K562 (cell line): Measurements from ENCODE around the gene LDLR. TPM values are rescaled to one million over a fixed set of nuclear protein-coding genes. Genes with fewer than 3 reads are reported as not detected.

ENCODE experiments used
- ATF2 ChIP-seq: sonication (generic); formaldehyde crosslinking; IDR thresholded peaks from 2 replicates; pipeline ENCODE4 v1.8.1; 2022; ENCODE audit warnings: missing genetic modification reagents
- CBFA2T2 ChIP-seq: fragments of 450-650 bp; conservative IDR thresholded peaks from 2 replicates; pipeline ENCODE4 v1.6.1; 2017; ENCODE audit warnings: mild to moderate bottlenecking
- CCNT2 ChIP-seq: IDR thresholded peaks from 2 replicates; pipeline ENCODE4 v1.6.1; 2011; ENCODE audit warnings: borderline replicate concordance, low read depth, mild to moderate bottlenecking, moderate library complexity, mixed read lengths, low read length; ENCODE audit not compliant: insufficient read length; ENCODE audit errors: extremely low read depth
- CHD2 ChIP-seq: IDR thresholded peaks from 2 replicates; pipeline ENCODE4 v1.6.1; 2011; ENCODE audit warnings: low read depth, low read length
- ETS2 ChIP-seq: IDR thresholded peaks from 2 replicates; pipeline ENCODE4 v1.6.1; 2016; ENCODE audit warnings: borderline replicate concordance, missing genetic modification characterization, mild to moderate bottlenecking, moderate library complexity, missing compliant biosample characterization; ENCODE audit not compliant: poor library complexity, severe bottlenecking
- HNRNPK ChIP-seq: fragments of 200-400 bp; formaldehyde crosslinking; IDR thresholded peaks from one replicate; pipeline ENCODE4 v1.6.1; 2018; ENCODE audit warnings: mild to moderate bottlenecking, low read depth, low read length; ENCODE audit not compliant: poor library complexity, severe bottlenecking
- HOMEZ ChIP-seq: fragments of 250-450 bp; sonication (Bioruptor Pico); IDR thresholded peaks from 2 replicates; pipeline ENCODE4 v1.4.0; 2020; ENCODE audit warnings: mild to moderate bottlenecking, moderate library complexity
- JUN ChIP-seq, 2 experiments: sonication (generic) in 1 of 2; formaldehyde crosslinking in 1 of 2; IDR thresholded peaks; 2 replicates each; pipeline versions ENCODE4 v1.6.1 to v1.8.0; 2012 to 2022; ENCODE audit warnings: borderline replicate concordance in 2 of 2, mild to moderate bottlenecking in 2 of 2, improper control_type of control experiment in 1 of 2, low read depth in 1 of 2, low read length in 1 of 2, missing genetic modification reagents in 1 of 2
- LEF1 ChIP-seq: fragments of 450-650 bp; IDR thresholded peaks from 2 replicates; pipeline ENCODE4 v1.6.1; 2016; ENCODE audit warnings: mild to moderate bottlenecking
- MTA1 ChIP-seq: fragments of 450-650 bp; IDR thresholded peaks from 2 replicates; pipeline ENCODE4 v1.6.1; 2017; ENCODE audit warnings: borderline replicate concordance
- MYBL2 ChIP-seq, 2 experiments: fragments of 450-650 bp in 1 of 2; sonication (generic) in 1 of 2; formaldehyde crosslinking in 1 of 2; IDR thresholded peaks; 2 replicates each; pipeline versions ENCODE4 v1.6.1 to v1.8.1; 2017 to 2022; ENCODE audit warnings: borderline replicate concordance in 1 of 2, inconsistent platforms in 1 of 2, low read depth in 1 of 2, mild to moderate bottlenecking in 1 of 2, missing genetic modification reagents in 1 of 2, moderate library complexity in 1 of 2
- OTX1 ChIP-seq: fragments of 450-650 bp; formaldehyde crosslinking; IDR thresholded peaks from 2 replicates; pipeline ENCODE4 v1.4.0; 2022; ENCODE audit warnings: mild to moderate bottlenecking
- SAFB2 ChIP-seq: fragments of 200-400 bp; formaldehyde crosslinking; IDR thresholded peaks from 2 replicates; pipeline ENCODE4 v1.6.1; 2018; ENCODE audit warnings: borderline replicate concordance, low read length, low read depth, moderate library complexity; ENCODE audit not compliant: severe bottlenecking
- SIN3B ChIP-seq: fragments of 450-650 bp; IDR thresholded peaks from 2 replicates; pipeline ENCODE4 v1.6.1; 2017; ENCODE audit warnings: low read depth, mild to moderate bottlenecking, moderate library complexity
- SMAD4 ChIP-seq: fragments of 250-450 bp; sonication (Bioruptor Pico); conservative IDR thresholded peaks from 2 replicates; pipeline ENCODE4 v1.8.0; 2021; ENCODE audit warnings: inconsistent platforms, mild to moderate bottlenecking, moderate library complexity
- SMARCB1 ChIP-seq: IDR thresholded peaks from 2 replicates; pipeline ENCODE4 v1.6.1; 2011; ENCODE audit warnings: improper control_type of control experiment, low read depth; ENCODE audit not compliant: insufficient read length
- ZFPM2 ChIP-seq: fragments of 250-450 bp; sonication (Bioruptor Pico); IDR thresholded peaks from 2 replicates; pipeline ENCODE4 v1.5.1; 2022; ENCODE audit warnings: mild to moderate bottlenecking
- ZNF511 ChIP-seq: sonication (generic); formaldehyde crosslinking; IDR thresholded peaks from 2 replicates; pipeline ENCODE4 v1.8.0; 2022; ENCODE audit warnings: mild to moderate bottlenecking, missing genetic modification reagents
- ZNF639 ChIP-seq, 2 experiments: fragments of 200-800 bp in 1 of 2; sonication (Bioruptor generic) in 1 of 2; sonication (generic) in 1 of 2; formaldehyde crosslinking in 1 of 2; IDR thresholded peaks in 1 of 2; conservative IDR thresholded peaks in 1 of 2; 2 replicates each; pipeline versions ENCODE4 v1.5.0 to v1.6.1; 2016 to 2020; ENCODE audit warnings: missing compliant biosample characterization in 1 of 2, missing genetic modification characterization in 1 of 2, missing genetic modification reagents in 1 of 2
- ZNF79 ChIP-seq: fragments of 250-450 bp; sonication (Bioruptor Pico); IDR thresholded peaks from 2 replicates; pipeline ENCODE4 v1.4.0; 2020; ENCODE audit warnings: low read depth, mild to moderate bottlenecking, moderate library complexity
- polyA plus RNA-seq, 8 experiments: library from polyadenylated mRNA; depleted of rRNA in 4 of 8; stranded (reverse) in 5 of 8; unstranded in 3 of 8; fragments of >200 nt; fragmentation: Nextera tagmentation in 2 of 8; fragmentation: Illumina TruSeq in 1 of 8; extraction: Ambion mirVana in 2 of 8; extraction: Trizol in 1 of 8; gene quantifications; 2 replicates each; pipeline versions ENCODE4 v1.2.1 to v1.2.3, GENCODE V29; 2011 to 2014; ENCODE audit warnings: inconsistent platforms in 1 of 8, missing spikeins in 1 of 8
- total RNA-seq, 7 experiments: library from RNA; depleted of rRNA in 6 of 7; stranded (reverse); fragments of >200 nt in 6 of 7; fragmentation: Illumina TruSeq in 2 of 7; extraction: Trizol in 2 of 7; gene quantifications; 2 replicates each; pipeline versions ENCODE4 v1.2.1 to v1.2.3, GENCODE V29; 2011 to 2021; ENCODE audit warnings: low replicate concordance in 1 of 7

LDLR gene
- total and polyA plus RNA-seq, 9 of the 15 experiments (the other 6 are each of a cell fraction or from before 2014, with no cell fraction given): 19.9 to 114 (median 56.3) TPM

- no peak for TF ChIP-seq JUN (IDR thresholded peaks at IDR 0.05; ENCODE audit: borderline replicate concordance, low read depth, low read length)
- TF ChIP-seq JUN (CRISPR knock-in tag; IDR thresholded peaks at IDR 0.05; ENCODE audit: borderline replicate concordance): peak; percentile 66
- TF ChIP-seq SIN3B: no peak
- no peak for TF ChIP-seq CHD2
- TF ChIP-seq CBFA2T2: no peak
- no peak for TF ChIP-seq ETS2 (tag)
- no peak for TF ChIP-seq MYBL2 (IDR thresholded peaks at IDR 0.05; ENCODE audit: low read depth)
- no peak for TF ChIP-seq MYBL2 (CRISPR knock-in tag; IDR thresholded peaks at IDR 0.05; ENCODE audit: borderline replicate concordance)
- TF ChIP-seq ZNF79 (CRISPR knock-in tag): no peak
- TF ChIP-seq ZNF639 (CRISPR knock-in tag; conservative IDR thresholded peaks at IDR 0.05 in 1 of 2, IDR thresholded peaks at IDR 0.05 in 1 of 2): peak in 1 of 2 experiments; percentile 21; a peak in 1 of 4 replicates
- peak; percentile 65 for TF ChIP-seq CCNT2
- TF ChIP-seq HNRNPK: no peak
- TF ChIP-seq SAFB2: no peak
- no peak for TF ChIP-seq MTA1
- TF ChIP-seq ZFPM2 (CRISPR knock-in tag): no peak
- TF ChIP-seq ZNF511 (CRISPR knock-in tag): no peak
- peak; percentile 46; the same call in 1 of the 2 replicates for TF ChIP-seq SMAD4
- no peak for TF ChIP-seq LEF1
- TF ChIP-seq ATF2 (CRISPR knock-in tag): no peak
- no peak for TF ChIP-seq SMARCB1
- 0 out of 2 replicates have a peak, but pooled peaks have one; percentile 63 for TF ChIP-seq HOMEZ
- TF ChIP-seq OTX1 (CRISPR knock-in tag): no peak
Measured at GRCh38 chr19:11090264-11090996, 1.2 kb downstream of the LDLR start (continued).
